HG03457 (cell line): Measurements from ENCODE around the gene ZIC1.

Source experiments
- ATAC-seq: cut with Tn5 transposase; IDR thresholded peaks from one replicate; pipeline ENCODE4 v1.9.1; 2021; ENCODE audit warnings: moderate number of reproducible peaks; ENCODE audit not compliant: unreplicated experiment

The ZIC1 gene

DNA sequence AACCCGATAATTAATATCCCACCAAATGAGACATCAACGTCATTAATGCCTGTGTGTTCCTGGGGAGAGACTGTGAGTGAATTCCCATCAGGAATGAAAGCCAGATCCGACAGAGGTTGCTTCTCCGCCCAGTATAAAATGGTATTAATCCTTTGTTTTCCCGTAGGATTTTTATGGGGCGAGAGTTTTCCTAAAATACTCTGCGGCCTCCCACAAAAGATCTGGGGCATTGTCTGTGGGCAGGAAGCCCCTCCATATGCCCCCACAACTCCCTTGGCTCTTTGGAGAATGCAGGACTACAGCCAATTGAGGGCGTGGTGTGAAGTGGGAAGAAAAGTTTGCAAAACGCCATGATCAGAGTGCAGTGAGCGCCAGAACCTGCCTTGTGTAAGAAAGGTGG, 29.5 kb upstream of the ZIC1 start:
- no peak for ATAC-seq

DNA sequence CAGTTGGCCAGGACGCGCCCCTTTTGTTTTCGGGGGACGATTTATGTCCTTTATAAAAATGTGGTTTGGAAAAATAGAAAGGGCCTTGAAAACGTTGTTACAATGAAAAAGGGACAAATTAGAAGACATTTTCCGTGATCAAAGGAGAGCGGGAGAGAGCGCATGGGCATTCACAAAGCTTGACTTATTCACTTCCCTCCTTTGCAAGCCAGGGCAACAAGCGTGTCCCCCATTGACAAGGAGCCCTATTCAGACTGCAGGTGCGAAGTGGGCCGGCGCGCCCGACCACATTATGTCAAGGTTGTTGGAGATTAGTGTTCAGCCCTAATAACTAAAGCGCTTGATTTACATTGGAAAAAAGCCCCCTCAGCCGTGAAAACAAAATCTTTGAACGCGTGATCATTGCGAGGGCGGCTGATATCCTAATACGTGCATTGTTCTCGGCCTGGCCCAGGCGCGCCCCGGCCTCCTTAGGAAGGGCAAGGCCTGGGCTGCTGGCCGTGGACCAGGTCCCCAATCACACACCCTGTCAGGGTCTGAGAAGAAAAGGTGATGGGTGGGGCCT, 28.7 kb upstream of the ZIC1 start:
- ATAC-seq: no peak

DNA sequence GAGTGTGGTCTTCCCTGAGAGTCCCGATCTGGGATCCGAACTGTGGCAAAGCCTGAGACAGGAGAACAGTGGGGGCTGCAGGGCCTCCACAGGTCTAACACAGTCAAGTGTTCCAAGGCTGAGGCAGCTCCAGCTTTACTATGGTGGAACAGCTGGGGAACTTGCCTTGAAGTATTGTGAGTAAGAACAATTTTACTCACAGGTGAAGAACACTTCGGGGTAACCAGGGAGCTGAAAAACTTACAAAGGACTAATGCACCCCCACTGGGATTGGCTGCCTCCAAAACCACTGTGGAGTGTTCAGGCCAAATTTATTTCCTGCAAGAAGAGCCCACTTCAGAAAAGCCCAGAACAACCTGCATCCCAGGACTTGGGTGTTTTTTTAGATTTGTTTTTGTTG, 28.2 kb upstream of the ZIC1 start:
- no peak for ATAC-seq

GRCh38 chr3:147381596-147381995, 27.6 kb upstream of the ZIC1 start:
- ATAC-seq: no peak

GRCh38 chr3:147383617-147384016, 25.5 kb upstream of the ZIC1 start:
- ATAC-seq: no peak

DNA sequence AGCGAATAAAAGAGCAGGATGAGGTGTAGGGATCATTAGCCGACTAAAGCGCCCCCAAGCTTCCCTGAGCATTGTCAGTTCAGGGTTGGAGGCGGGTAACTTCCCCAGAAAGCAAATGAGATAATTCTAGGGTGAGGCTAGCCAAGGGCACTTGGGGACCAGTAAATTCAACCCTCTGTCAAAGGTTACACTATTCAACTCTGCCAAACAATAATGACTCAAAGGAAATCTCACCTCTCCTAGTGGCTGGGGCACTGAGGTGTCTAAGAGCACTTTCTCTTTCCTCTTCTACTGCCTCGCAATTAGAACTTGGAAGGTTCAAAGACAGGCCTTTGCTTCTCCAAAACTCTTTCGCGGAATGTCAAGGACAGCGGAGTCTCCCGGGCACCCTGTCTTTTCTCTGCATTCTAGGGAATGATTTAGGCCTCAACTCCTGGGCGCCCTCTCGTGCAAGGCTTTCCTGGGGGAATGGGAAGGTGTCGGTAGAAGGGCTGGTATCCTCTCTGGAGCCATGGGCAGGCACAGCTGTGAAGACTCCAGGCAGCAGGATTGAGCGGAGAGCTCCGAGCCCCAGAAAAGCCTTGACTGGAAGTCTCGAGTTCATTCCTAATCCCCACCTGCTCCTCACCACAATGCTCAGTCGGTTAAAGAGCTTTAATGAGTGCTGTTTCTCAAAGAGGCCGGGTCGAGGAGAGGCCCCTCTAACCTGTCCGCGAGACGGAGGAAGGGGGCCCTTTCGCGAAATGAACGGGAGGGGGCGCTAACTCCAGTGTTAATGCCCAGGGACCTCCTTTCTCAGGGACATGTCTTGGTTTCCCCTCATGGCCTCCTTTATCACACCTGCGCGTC, 24.7 kb upstream of the ZIC1 start:
- ATAC-seq: no peak

DNA sequence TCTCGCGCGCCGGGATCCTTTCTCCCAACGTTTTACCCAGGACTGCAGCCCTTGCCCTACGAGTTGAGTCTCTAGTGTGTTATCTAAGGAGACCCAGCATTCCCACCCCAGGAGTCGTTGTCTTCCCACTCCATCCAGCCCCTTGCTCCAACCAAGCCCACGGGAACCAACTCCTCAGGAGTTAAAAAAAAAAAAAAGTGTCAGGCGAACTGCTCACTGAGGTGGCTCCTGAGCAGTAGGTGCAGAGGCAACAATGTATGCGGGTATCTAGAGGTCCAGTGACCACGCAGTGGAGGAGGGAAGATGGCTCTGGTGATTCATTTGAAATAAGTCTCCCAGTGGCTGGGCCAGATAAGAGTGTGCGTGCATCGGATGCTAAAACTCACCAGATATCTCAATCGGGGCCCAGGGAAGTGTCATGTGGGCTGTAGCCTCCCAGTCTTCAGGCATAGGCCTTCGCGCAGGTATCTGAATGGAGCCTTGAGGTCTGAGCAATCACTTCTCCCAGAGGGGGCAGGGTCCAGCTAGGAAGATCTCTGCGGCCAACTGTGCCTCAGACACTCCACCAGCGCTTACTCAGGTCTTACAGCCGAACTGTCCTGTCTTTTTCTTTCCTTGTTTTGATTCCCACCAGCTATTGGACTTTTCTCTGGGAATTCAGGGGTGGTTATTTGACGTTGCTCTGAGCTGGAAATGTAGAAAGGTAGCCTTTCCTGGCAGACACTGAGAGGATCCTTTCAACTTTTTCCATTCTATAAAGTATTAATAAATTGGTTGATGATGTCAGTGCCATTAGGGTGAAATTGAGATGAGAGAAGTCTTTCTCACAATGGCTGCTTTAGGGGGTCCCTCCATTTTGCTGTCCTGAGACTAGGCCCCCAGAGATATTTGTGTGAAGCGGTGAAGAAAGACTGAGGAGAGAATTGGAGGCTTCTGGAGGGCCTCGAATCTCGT, 23.8 kb upstream of the ZIC1 start:
- no peak for ATAC-seq

DNA sequence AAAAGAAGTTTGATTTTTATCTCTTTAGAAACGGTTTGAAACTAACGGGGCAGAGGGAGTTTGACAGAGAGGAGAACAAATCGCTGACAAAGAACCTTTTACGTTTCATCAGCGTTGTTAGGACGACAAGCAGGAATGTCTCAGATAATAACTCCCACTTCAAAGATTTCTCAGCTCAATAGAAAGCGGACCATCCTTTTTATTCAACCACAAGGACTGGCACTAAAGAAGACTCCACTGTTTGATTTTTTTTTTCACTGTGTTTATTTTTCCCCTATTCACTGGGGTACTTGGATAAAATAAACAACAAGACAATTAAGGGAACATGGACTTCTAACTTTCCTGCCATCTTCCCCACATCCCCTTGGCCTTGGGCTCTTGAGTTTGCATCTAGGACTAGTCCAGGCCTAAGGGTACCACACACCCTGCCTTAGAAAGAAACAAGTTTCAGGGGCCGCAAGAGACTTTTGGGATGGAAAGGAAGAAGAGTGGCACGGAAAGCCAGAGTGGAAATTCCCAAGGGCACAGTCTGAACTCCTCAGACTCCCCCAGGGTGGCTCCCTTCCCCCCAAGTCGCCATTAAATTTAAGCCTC, 21.8 kb upstream of the ZIC1 start:
- ATAC-seq: no peak

GRCh38 chr3:147387885-147388699, 21.1 kb upstream of the ZIC1 start:
- no peak for ATAC-seq

GRCh38 chr3:147388700-147389580, 20.2 kb upstream of the ZIC1 start:
- ATAC-seq: no peak

DNA sequence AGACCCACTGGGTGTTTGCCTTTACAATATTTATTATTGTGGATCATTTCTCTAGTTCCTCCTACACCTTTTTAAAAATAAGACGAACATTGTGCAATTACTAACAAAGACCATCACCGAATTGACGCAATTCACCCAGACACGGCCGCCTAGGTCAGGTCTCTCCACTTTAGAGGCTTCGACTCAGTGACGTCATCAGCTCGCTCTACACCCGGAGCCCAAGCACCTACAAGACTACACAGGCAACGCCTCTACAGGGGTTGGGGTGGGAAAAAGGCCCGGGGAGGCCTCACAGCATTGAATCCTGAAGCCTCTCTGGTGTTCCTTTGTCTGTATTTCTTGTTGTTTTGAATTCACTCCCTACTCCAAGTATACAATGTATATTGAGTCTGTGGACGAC, 19.4 kb upstream of the ZIC1 start:
- no peak for ATAC-seq

GRCh38 chr3:147390589-147391569, 18.3 kb upstream of the ZIC1 start:
- ATAC-seq: no peak

GRCh38 chr3:147391781-147392624, 17.2 kb upstream of the ZIC1 start:
- no peak for ATAC-seq

GRCh38 chr3:147392625-147392946, 16.6 kb upstream of the ZIC1 start:
- ATAC-seq: no peak

DNA sequence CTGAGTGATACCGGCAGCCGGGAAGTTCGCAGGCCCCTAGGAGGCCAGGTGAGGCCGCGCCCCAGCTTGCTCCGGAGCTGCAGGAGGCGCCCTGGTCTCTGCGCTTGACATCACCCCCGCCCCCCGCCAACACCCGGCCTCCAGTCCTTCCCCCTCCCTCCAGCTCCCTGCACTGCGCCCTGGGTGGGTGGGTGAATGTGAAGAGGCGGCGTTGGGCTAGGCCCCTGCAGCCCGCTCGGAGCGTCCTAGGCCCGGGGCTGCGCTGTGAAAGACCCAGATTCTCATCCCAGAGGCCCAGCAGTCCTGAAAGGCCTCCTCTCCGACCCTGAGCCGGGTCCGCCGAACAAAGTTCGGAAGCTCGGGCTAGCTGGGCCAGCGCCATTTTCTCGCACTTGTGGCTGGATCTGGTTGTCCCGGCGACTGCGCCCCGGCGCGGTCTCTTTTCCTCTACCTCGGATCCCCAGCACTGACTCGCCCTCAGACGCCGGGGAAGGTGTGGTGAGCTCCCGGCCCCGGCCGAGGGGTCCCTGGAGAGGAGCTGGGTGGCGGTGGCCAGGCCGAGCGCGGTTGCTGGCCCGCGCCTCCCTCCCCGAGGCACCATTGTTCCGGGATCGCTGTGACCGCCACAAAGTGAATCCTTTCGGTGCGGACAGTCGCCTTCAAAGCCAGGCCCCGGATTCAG, 15.8 kb upstream of the ZIC1 start:
- no peak for ATAC-seq

- no peak for ATAC-seq
Measured at GRCh38 chr3:147393943-147394883, 15.0 kb upstream of the ZIC1 start.
